Thyroid gland (tissue), 4 donors: ENCODE results near the gene MAML3. TPM values are rescaled to one million over a fixed set of nuclear protein-coding genes. Genes with fewer than 3 reads are reported as not detected.

ENCODE experiments used
- DNase-seq, 2 donors: peaks; one replicate each; pipeline ENCODE4 v3.0.0-alpha.2; 2019
- H3K27ac ChIP-seq, 3 donors: fragments of 200-600 bp; sonication (generic); 1 replicate in 2 of 3; 2 replicates in 1 of 3; pipeline ENCODE4 v1.5.1; 2016 to 2019; ENCODE audit warnings: mild to moderate bottlenecking in 1 of 3, moderate library complexity in 1 of 3
- H3K27me3 ChIP-seq: fragments of 200-600 bp; sonication (generic); one replicate; pipeline ENCODE4 v1.5.1; 2019
- H3K36me3 ChIP-seq, 2 donors: fragments of 200-600 bp; sonication (generic); one replicate each; pipeline ENCODE4 v1.5.1; 2016 to 2019
- H3K4me1 ChIP-seq, 2 donors: fragments of 200-600 bp; sonication (generic); one replicate each; pipeline ENCODE4 v1.5.1; 2017 to 2019
- H3K4me3 ChIP-seq, 3 donors: fragments of 200-600 bp; sonication (generic); replicated peaks in 1 of 3; 1 replicate in 2 of 3; 2 replicates in 1 of 3; pipeline ENCODE4 v1.5.1; 2016; ENCODE audit warnings: mild to moderate bottlenecking in 1 of 3
- H3K9me3 ChIP-seq: fragments of 200-600 bp; sonication (generic); one replicate; pipeline ENCODE4 v1.5.1; 2017
- CTCF ChIP-seq, 6 experiments: fragments of 200-600 bp in 3 of 6; fragments of 450-650 bp in 3 of 6; sonication (generic) in 3 of 6; IDR thresholded peaks; one replicate each; pipeline ENCODE4 v1.5.1; 2016 to 2019; ENCODE audit warnings: antibody characterized with exemption in 6 of 6, mild to moderate bottlenecking in 2 of 6, inconsistent platforms in 1 of 6, moderate library complexity in 1 of 6
- POLR2A ChIP-seq, 2 donors: fragments of 450-650 bp; IDR thresholded peaks; one replicate each; pipeline ENCODE4 v1.6.1; 2017; ENCODE audit warnings: antibody characterized with exemption in 2 of 2, mild to moderate bottlenecking in 2 of 2, moderate library complexity in 1 of 2
- WGBS, 2 donors: methylation state at CpG; one replicate each; pipeline ENCODE4 v1.1.5; 2017; 5-methylcytosine and 5-hydroxymethylcytosine counted together
- intact Hi-C: fragments of 100-400 bp; cut with DNase I; formaldehyde crosslinking; loops from one replicate; pipeline ENCODE4 v1.15.1; 2023
- total RNA-seq, 4 donors: library from RNA; depleted of rRNA; stranded (reverse); fragments of >200 nt; gene quantifications; one replicate each; pipeline ENCODE4 v1.2.3, GENCODE V29; 2016

Gene MAML3
- total RNA-seq, 4 donors from 2014 or later, result 5.7 to 14.1 (median 11.4) TPM

GRCh38 chr4:139904406-139904805 is 249.6 kb downstream of the MAML3 start:
- 95 to 97% methylated on average over 5 of the region's 5 CpGs for WGBS, 2 donors
- Histone ChIP-seq H3K27ac (no peak overlapping the region), H3K36me3 (no peaks in the 10 kb centered on the region), H3K27me3 (no peaks in the 10 kb centered on the region), H3K9me3 (no peaks in the 10 kb centered on the region), H3K4me1 (peaks cover 23 to 24% of the 10 kb centered on the region in 2 donors), H3K4me3 (no peak overlapping the region)
- TF ChIP-seq CTCF (IDR thresholded peaks at IDR 0.05) (no peak), POLR2A (IDR thresholded peaks at IDR 0.05) (no peak)
- intact Hi-C loops, result no loop called here
- DNase-seq, result no peak

- Histone ChIP-seq H3K27ac (no peak overlapping the region), H3K36me3 (no peaks in the 10 kb centered on the region), H3K9me3 (no peaks in the 10 kb centered on the region), H3K27me3 (no peaks in the 10 kb centered on the region), H3K4me3 (no peak overlapping the region), H3K4me1 (peaks cover 23 to 24% of the 10 kb centered on the region in 2 donors)
- TF ChIP-seq POLR2A (IDR thresholded peaks at IDR 0.05) (no peak), CTCF (IDR thresholded peaks at IDR 0.05) (no peak)
- no peak for DNase-seq
- 94 to 100% methylated on average over 2 of the region's 2 CpGs for WGBS, 2 donors
- intact Hi-C loops, result no loop called here
These were observed 250.1 kb downstream of the MAML3 start for GRCh38 chr4:139903845-139904244.

GRCh38 chr4:139902321-139903320 is 251.4 kb downstream of the MAML3 start:
- H3K36me3 ChIP-seq, result no peaks in the 10 kb centered on the region
- intact Hi-C loops, result no loop called here
- H3K4me3 ChIP-seq, result no peak overlapping the region
- H3K27ac ChIP-seq, result no peak overlapping the region
- no peak for DNase-seq
- TF ChIP-seq POLR2A (IDR thresholded peaks at IDR 0.05), result no peak
- TF ChIP-seq CTCF (IDR thresholded peaks at IDR 0.05), result no peak
- H3K27me3 ChIP-seq, result no peaks in the 10 kb centered on the region
- H3K4me1 ChIP-seq, result peaks cover 18 to 20% of the 10 kb centered on the region in 2 donors
- no peaks in the 10 kb centered on the region for H3K9me3 ChIP-seq
- WGBS, 2 donors, result 79 to 84% methylated on average over 17 of the region's 17 CpGs

- H3K27me3 ChIP-seq, result no peaks in the 10 kb centered on the region
- H3K4me1 ChIP-seq, result peaks cover 9 to 11% of the 10 kb centered on the region in 2 donors
- no peak overlapping the region for H3K4me3 ChIP-seq
- intact Hi-C loops, result no loop called here
- no peak for DNase-seq
- TF ChIP-seq CTCF (IDR thresholded peaks at IDR 0.05) (no peak), POLR2A (IDR thresholded peaks at IDR 0.05) (no peak)
- 46% methylated on average over 17 of the region's 17 CpGs for WGBS, 2 donors
- H3K27ac ChIP-seq, result no peak overlapping the region
- H3K9me3 ChIP-seq, result no peaks in the 10 kb centered on the region
- no peaks in the 10 kb centered on the region for H3K36me3 ChIP-seq
These were observed 252.3 kb downstream of the MAML3 start for GRCh38 chr4:139901531-139902320.
